Lower leg skin (tissue), 4 donors: ENCODE results near the gene SNAPC2. TPM values are rescaled to one million over a fixed set of nuclear protein-coding genes. Genes with fewer than 3 reads are reported as not detected.

Experiments used
- DNase-seq, 2 donors: peaks; one replicate each; pipeline ENCODE4 v3.0.0-alpha.2; 2019; ENCODE audit warnings: low spot score in 2 of 2
- H3K4me3 ChIP-seq: fragments of 200-600 bp; sonication (generic); 2 replicates; pipeline ENCODE4 v1.5.1; 2017; ENCODE audit warnings: mild to moderate bottlenecking, low read depth; ENCODE audit not compliant: poor library complexity, severe bottlenecking
- POLR2A ChIP-seq, 2 donors: fragments of 450-650 bp; IDR thresholded peaks; one replicate each; pipeline ENCODE4 v1.6.1; 2016 to 2017; ENCODE audit warnings: antibody characterized with exemption in 2 of 2, mild to moderate bottlenecking in 1 of 2, moderate library complexity in 1 of 2
- WGBS, 2 donors: methylation state at CpG; one replicate each; pipeline ENCODE4 v1.1.5; 2018; 5-methylcytosine and 5-hydroxymethylcytosine counted together
- intact Hi-C: fragments of 100-400 bp; cut with DNase I; formaldehyde crosslinking; loops from one replicate; pipeline ENCODE4 v1.15.0; 2023; ENCODE audit warnings: low total_unique reads
- total RNA-seq, 4 donors: library from RNA; depleted of rRNA; stranded (reverse); fragments of >200 nt; gene quantifications; one replicate each; pipeline ENCODE4 v1.1.0, GENCODE V29; 2016
- TF ChIP-seq, protein P1 (sequence below), 3 donors: fragments of 450-650 bp; IDR thresholded peaks; one replicate each; pipeline ENCODE4 v1.5.1; 2016; ENCODE audit warnings: antibody characterized with exemption in 3 of 3, mild to moderate bottlenecking in 3 of 3, moderate library complexity in 2 of 3

The SNAPC2 gene
- total RNA-seq, 4 donors from 2014 or later: 15.7 to 26.4 (median 24.6) TPM

GRCh38 chr19:7968008-7968795 is 48.1 kb downstream of the SNAPC2 start:
- no peak for DNase-seq
- whole genome bisulfite sequencing, 2 donors: 88 to 94% methylated on average over 13 to 15 of the region's 15 CpGs
- TF ChIP-seq POLR2A (IDR thresholded peaks at IDR 0.05): no peak
- TF ChIP-seq, protein P1, sequence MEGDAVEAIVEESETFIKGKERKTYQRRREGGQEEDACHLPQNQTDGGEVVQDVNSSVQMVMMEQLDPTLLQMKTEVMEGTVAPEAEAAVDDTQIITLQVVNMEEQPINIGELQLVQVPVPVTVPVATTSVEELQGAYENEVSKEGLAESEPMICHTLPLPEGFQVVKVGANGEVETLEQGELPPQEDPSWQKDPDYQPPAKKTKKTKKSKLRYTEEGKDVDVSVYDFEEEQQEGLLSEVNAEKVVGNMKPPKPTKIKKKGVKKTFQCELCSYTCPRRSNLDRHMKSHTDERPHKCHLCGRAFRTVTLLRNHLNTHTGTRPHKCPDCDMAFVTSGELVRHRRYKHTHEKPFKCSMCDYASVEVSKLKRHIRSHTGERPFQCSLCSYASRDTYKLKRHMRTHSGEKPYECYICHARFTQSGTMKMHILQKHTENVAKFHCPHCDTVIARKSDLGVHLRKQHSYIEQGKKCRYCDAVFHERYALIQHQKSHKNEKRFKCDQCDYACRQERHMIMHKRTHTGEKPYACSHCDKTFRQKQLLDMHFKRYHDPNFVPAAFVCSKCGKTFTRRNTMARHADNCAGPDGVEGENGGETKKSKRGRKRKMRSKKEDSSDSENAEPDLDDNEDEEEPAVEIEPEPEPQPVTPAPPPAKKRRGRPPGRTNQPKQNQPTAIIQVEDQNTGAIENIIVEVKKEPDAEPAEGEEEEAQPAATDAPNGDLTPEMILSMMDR (IDR thresholded peaks at IDR 0.05): no peak
- H3K4me3 ChIP-seq: no peak overlapping the region
- intact Hi-C loops: no loop called here

- no peak overlapping the region for H3K4me3 ChIP-seq
- 86 to 90% methylated on average over 19 to 20 of the region's 20 CpGs for WGBS, 2 donors
- DNase-seq: no peak
- TF ChIP-seq POLR2A (IDR thresholded peaks at IDR 0.05): no peak
- TF ChIP-seq, protein P1 (IDR thresholded peaks at IDR 0.05): no peak
- intact Hi-C loops: no loop called here
Measured at GRCh38 chr19:7968796-7969554, 48.8 kb downstream of the SNAPC2 start.

GRCh38 chr19:7969555-7969939 is 49.4 kb downstream of the SNAPC2 start:
- intact Hi-C loops: no loop called here
- no peak for TF ChIP-seq POLR2A (IDR thresholded peaks at IDR 0.05)
- TF ChIP-seq, protein P1 (IDR thresholded peaks at IDR 0.05): no peak
- H3K4me3 ChIP-seq: no peak overlapping the region
- 89 to 94% methylated on average over 11 of the region's 11 CpGs for WGBS, 2 donors
- no peak for DNase-seq

DNA sequence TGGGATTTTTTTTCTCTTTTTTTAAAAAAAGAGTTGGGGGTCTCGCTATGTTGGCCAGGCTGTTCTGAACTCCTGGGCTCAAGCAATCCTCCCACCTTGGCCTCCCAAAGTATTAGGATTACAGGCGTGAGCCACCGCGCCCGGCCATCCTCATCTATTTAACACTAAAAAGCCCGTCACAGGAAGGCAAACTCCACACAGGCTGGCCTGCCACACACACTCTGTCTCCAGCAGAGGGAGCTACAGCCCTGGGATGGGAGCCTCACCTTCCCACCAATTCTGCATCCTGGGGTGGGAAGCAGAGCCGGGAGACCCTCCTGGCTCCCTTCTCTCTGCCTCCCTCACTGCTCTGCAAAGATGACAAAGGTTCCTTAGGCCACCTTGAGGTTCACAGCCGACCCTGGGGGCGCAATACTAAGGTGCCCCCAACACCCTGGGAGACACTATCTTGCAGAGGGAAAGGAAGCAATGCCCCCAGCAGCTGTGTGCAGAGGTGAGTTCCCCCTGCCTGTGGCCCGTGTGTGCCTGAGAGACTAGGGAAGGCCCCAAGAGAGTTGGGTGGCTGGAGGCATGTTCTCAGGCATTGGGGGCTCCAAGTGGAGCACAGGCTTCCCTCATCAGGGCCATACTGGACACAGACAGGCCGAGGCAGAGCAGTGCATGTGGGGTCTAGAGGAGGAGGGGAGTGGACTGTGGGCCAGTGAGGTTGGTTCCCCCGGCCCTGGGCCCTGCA is 50.7 kb downstream of the SNAPC2 start:
- intact Hi-C loops: loop anchor here (10.0 kb wide), 1 partner anchor 284 kb away; no protein-coding TSS in a partner anchor
- no peak for DNase-seq
- TF ChIP-seq, protein P1 (IDR thresholded peaks at IDR 0.05): peak in 1 of 3 donors; percentile 29
- TF ChIP-seq POLR2A (IDR thresholded peaks at IDR 0.05): no peak
- H3K4me3 ChIP-seq: no peak overlapping the region
- WGBS, 2 donors: 73 to 76% methylated on average over 11 to 12 of the region's 12 CpGs

GRCh38 chr19:7971553-7972520 is 51.7 kb downstream of the SNAPC2 start:
- TF ChIP-seq, protein P1 (IDR thresholded peaks at IDR 0.05): no peak
- TF ChIP-seq POLR2A (IDR thresholded peaks at IDR 0.05): no peak

More at GRCh38 chr19:7971553-7972520, 51.7 kb downstream of the SNAPC2 start:
- H3K4me3 ChIP-seq: no peak overlapping the region
- DNase-seq: no peak
- intact Hi-C loops: loop anchor here (10.0 kb wide), 1 partner anchor 283 kb away; no protein-coding TSS in a partner anchor
- WGBS, 2 donors: 85 to 86% methylated on average over 34 to 35 of the region's 35 CpGs
